HG03571 (cell line): ENCODE results near the gene WIZ.

ENCODE experiments used
- ATAC-seq: cut with Tn5 transposase; IDR thresholded peaks from one replicate; pipeline ENCODE4 v1.9.1; 2021; ENCODE audit not compliant: unreplicated experiment

Gene WIZ

GRCh38 chr19:15431396-15432017, 18.2 kb downstream of the WIZ start:
- no peak for ATAC-seq

GRCh38 chr19:15430526-15431120, 19.1 kb downstream of the WIZ start:
- ATAC-seq, result no peak

DNA sequence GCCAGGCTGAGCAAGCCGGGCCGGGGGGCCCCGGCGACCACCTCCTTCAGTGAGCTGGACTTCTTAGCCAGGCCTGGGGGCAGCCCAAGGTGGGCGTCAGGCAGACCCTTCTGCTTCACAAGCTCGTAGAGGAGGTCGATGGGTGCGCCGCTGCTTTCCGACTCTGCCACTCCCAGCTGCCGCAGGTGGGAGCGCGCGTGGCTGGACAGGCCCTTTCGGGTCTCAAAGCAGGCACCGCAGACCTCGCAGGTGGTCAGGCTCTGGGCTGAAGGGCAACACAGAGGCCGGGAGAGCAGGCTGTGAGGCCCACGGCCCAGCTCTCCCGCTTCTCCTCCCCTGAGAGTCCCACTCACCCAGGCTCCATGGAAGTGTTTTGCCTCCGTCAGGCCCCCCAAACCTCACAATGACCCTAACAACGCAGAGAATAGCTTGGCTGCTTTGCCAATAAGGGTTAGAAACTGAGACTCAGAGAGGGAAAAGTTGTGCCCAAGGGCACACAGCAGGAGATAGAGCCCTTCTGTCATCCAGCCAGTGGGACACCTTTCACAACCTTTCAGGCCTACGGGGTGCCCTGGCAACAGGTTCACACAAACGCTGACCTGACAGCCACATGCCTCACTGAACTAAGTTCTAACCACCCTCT, 19.8 kb downstream of the WIZ start:
- ATAC-seq, result no peak

DNA sequence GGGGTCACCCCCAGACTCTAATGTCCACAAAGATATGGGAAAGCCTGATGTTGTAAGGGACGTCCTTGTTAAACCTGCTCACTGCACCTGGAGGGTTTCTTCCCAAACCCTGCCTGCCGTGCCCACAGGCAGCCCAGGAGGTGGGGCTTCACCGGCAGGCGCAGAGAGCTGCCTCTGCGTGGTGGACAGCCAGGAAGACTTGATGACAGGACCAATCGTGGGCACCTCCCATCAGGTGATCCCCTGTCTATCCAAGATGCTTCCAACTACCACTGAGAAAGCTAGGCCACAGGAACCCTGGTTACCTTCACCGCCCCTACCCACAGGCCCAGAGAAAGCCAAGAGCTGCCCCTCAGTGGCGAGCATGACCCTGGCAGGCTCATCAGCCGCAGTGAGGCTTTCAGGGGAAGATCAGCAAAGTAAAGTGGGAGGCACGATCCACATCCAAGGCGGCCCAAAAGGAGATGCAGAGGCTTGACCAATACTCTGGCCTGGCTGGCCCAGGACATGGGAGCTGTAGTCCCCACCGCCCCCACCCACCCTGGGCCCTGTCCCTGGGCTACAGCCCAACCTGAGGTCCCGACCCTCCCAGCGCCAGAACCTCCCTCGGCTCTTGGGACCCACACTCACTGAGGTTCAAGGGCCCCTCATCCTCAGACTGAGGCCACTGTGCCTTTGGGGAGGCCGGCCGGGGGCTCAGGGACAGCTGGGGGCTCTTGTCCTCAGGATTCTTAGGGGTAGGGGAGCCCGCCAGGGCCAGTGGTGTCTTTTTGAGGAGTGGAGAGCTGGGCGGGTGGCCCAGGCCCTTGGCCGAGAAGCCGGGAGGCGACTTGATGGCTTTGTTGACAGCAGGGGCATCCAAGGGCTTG, 20.6 kb downstream of the WIZ start:
- ATAC-seq, result no peak

DNA sequence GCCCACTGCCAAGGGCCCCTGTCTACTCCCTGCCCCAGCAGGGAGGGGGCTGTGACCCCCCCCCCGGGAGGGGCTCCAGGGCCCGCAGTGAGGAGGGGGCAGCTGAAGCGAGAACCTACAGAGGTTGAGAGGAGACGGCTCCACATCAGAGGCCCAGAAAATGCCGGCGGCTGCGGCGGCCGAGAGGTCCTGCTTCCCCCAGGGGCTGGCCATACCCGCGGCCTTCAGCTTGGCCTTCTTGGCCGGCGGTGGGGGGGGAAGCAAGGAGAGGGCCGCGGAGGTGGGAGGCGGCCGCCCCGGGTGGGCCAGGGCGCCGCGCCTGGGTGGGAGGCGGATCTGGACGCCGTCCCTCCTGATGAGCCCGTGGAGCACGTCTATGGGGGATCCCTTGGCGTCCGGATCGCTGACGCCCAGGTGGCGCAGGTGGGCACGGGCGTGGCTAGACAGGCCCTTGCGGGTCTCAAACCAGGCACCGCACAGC, 21.7 kb downstream of the WIZ start:
- no peak for ATAC-seq

GRCh38 chr19:15427350-15427700, 22.4 kb downstream of the WIZ start:
- no peak for ATAC-seq

DNA sequence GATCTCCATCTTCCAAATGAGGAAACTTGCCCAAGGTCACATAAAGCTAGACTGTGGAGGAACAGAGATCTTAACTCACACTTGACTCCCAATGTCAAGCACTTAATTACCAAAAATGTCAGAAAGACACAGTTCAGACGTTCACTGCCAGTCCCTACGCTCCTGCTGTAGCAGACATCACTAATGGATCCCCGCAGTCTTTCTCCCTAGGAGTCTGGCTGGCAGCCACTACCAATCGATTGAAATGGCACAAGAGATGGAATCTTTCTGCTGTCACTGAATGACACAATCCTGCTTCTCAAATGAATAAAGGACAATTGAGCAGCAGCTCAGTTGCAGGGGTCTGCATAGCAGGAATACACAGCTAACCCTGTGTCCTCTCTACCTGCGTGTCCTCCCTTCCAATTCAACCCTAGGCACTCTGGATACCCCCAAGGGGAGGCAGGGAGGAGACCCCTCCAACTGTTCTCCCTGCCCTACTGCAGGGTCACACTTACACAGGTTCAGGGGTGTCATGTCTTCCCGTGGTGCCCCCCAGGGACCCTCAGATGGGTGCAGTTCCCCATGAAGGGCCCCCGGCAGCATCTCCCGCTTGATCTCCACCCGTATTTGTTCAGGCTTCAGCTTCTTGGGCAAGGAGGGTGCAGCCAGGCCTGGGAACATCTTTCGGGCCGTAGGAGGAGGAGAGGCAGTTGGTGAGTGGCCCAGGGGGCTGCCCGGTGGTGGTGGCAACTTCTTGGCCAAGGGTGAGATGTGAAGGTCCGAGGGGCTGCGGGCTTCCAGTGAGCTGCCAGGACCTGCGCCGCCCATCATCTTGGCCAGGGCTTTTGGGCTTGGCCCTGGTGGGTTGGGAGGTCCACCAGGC, 23.0 kb downstream of the WIZ start:
- ATAC-seq, result no peak

DNA sequence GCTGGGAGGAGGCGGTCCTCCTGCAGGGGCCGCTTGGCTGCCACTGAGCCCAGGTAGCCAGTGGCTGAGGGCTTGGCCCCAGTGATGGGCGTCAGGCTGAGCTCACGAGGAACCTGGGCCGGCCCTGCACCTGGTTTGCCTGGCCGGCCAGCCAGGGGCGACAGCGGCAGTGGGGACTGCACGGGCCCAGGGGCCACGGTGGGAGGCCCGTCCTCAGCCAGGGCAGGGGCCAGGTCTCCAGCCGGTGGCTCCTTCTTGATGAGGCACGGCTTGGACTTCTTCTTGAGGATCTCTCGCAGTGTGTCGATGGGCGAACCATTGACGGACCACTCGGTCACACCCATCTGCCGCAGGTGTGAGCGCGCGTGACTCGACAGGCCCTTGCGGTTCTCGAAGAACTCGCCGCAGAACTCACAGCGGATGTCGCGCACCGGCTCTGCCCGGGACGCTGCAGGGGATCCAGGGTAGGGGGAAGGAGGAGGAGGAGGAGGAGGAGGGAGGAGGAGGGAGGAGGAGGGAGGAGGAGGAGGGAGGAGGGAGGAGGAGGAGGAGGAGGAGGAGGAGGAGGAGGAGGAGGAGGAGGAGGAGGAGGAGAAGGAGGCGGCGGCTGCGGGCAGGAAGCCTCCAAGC, 24.3 kb downstream of the WIZ start:
- no peak for ATAC-seq

- ATAC-seq, result no peak
These were observed 25.0 kb downstream of the WIZ start for GRCh38 chr19:15424692-15425272.

- ATAC-seq, result no peak
These were observed 25.6 kb downstream of the WIZ start for GRCh38 chr19:15424121-15424520.

DNA sequence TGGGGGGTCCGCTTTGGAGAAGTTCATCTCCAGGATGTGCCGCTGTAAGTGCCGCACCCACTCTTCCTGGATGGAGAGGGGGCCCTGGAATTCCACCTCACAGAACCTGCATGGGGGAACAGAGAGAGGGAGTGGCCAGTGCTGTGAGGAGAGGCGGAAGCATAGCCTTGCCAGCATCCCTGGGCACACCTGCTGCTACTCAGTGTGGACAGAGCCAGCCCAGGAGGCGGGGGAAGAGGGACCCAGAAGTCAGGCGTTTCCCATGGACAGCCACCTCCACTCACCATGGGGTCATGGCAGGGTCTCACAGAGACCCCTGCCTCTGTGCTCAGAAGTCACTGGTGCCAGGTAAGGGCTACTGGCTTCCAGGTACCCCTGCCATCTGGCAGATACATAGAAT, 26.6 kb downstream of the WIZ start:
- no peak for ATAC-seq

DNA sequence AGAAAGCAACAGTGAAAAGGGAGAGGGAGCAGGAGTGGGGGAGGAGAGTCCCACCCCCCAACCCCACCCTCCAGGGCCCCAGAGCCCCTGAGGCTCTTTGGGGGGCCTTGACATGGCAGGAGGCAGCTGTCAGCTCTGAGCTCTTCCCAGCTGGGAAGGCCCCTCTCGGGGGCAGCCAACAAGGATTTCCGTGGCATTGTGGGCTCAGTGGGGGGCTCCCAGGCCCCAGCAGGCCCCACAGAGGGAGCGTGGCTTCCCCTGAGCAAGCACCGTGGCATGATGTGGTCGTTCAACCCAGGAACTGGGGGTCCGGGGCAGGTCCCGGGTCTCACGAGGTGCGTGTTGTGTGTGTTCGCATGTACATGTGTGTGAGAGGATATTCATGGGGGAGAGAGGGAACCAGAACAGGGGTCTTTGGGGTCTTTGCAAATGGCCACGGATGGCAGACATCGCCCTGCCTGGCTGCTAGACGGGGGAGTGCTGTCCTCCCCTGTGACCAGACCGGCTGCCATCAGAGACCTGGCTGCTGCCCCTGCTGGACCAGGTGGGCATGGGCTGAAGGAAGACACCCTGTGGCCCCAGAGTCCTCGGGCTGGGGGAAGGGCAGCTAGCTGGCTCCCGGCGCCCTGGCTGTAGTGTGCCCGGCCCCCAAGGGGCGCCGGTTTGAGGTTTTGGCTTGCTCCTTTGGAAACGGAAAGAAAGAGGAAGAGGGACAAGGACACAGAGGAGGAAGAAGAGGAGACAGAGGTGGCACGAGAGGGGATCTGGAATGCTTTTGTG, 27.3 kb downstream of the WIZ start:
- no peak for ATAC-seq

DNA sequence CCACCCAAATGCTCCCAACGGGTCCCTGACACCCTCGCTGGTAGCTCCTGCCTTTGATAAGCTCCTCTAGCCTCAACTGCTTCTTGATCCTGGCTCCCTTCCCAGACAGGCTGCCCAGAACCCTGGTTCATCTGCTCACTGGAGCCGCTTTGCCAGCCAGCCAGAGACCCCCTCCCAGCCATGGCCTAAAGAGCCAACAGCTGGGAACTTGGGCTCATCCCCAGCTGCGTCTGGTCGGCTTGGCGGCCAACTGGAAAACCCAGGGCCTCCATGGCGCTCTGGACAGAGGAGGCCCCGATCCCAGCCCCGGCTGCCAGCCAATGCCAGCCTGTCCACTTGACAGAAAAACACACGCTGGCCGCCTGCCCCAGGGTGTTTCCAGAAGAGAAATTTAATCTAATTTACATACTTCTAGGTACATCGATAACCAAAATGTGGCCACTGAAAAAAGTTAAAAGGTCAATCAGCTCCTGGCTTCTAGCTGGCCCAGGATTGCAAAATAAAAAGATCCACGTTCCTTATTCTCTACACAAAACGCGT, 28.0 kb downstream of the WIZ start:
- no peak for ATAC-seq

DNA sequence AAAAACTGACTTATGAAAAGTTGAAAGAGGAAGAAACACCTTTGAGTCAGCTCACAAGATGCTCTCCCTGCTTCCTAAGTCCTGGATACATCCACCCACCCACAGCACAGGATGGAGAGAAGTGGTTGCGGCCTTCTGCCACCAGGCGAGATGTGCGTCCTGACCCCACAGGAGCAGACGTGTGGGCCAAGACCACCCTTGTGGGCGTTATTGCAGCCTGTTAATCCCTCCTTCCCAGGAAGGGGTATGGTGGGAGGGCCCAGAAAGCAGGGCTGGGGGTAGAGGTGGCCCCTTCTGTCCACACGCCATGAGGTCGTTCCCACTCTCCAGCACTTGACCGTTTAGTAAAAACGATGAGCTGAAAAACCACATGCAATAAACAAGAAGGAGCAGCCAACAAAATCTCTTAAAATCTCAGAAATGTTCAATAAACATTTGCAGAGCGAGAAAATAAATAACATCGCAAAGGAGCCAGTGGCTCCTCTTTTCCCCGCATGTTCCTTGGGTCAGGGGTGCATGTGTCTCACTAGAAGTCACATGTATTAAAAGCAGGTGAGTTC, 28.5 kb downstream of the WIZ start:
- no peak for ATAC-seq

- ATAC-seq, result no peak
These were observed 30.2 kb downstream of the WIZ start for GRCh38 chr19:15419413-15420025.

- ATAC-seq, result peak; percentile 91
These were observed 31.0 kb downstream of the WIZ start, which contains the start of gene AKAP8L for GRCh38 chr19:15418579-15419412. Gene AKAP8L, minus strand, starts transcription at chr19:15418988. Its CDS starts 65 bp downstream, at chr19:15418923.

DNA sequence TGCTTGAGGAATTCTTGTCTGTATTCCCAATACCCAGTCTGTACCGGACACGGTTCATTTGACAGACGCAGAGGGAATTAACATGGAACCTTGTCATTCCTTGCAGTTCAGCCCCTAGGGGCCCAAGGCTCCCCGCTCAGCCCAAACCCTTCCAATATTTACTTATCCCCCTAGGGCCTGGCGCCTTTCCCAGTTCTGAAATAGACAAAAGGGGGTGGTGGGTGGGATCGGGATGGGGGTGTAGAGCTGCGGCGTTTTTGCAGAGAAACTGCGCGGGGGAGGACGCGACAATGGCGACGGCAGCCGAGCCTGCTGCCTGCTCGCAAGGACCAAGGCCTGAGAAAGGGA, 31.6 kb downstream of the WIZ start:
- ATAC-seq, result no peak
